Breast epithelium (tissue), 4 donors: ENCODE measurements around the gene CNPY4. TPM values are rescaled to one million over a fixed set of nuclear protein-coding genes. Genes with fewer than 3 reads are reported as not detected.
"Not testable (repeated sequence)": the region's sequence is repeated elsewhere in the genome, so short reads cannot be mapped to it uniquely, and the experiment has no call there.

Experiments used
- DNase-seq, 2 donors: peaks; one replicate each; pipeline ENCODE4 v3.0.0-alpha.2; 2019; ENCODE audit warnings: low spot score in 2 of 2
- H3K27ac ChIP-seq, 2 donors: fragments of 200-600 bp; sonication (generic) in 1 of 2; one replicate each; pipeline ENCODE4 v1.5.1; 2016 to 2019; ENCODE audit warnings: mild to moderate bottlenecking in 1 of 2
- H3K27me3 ChIP-seq, 2 donors: fragments of 200-600 bp; sonication (generic) in 1 of 2; one replicate each; pipeline versions ENCODE4 v1.5.1 to v1.6.0; 2017 to 2019; ENCODE audit warnings: control low read depth in 1 of 2, mild to moderate bottlenecking in 1 of 2
- H3K36me3 ChIP-seq: fragments of 200-600 bp; one replicate; pipeline ENCODE4 v1.5.1; 2019
- H3K4me1 ChIP-seq, 2 donors: fragments of 200-600 bp; sonication (generic); one replicate each; pipeline ENCODE4 v1.5.1; 2016 to 2019; ENCODE audit warnings: control low read depth in 1 of 2
- H3K4me3 ChIP-seq, 3 donors: fragments of 200-600 bp; sonication (generic); 1 replicate in 2 of 3; 2 replicates in 1 of 3; pipeline ENCODE4 v1.5.1; 2016 to 2019; ENCODE audit warnings: mild to moderate bottlenecking in 3 of 3, moderate library complexity in 2 of 3
- H3K9me3 ChIP-seq, 2 donors: fragments of 200-600 bp; sonication (generic) in 1 of 2; one replicate each; pipeline ENCODE4 v1.5.1; 2016 to 2019; ENCODE audit warnings: control low read depth in 1 of 2
- CTCF ChIP-seq, 3 donors: fragments of 450-650 bp; IDR thresholded peaks; one replicate each; pipeline ENCODE4 v1.5.1; 2016 to 2017; ENCODE audit warnings: antibody characterized with exemption in 3 of 3, mild to moderate bottlenecking in 3 of 3, moderate library complexity in 3 of 3
- POLR2A ChIP-seq: fragments of 450-650 bp; IDR thresholded peaks from one replicate; pipeline ENCODE4 v1.6.1; 2016; ENCODE audit warnings: antibody characterized with exemption, mild to moderate bottlenecking, moderate library complexity
- POLR2AphosphoS5 ChIP-seq, 3 donors: sonication (generic); formaldehyde crosslinking; IDR thresholded peaks; one replicate each; pipeline ENCODE4 v1.6.1; 2017; ENCODE audit warnings: antibody characterized with exemption in 3 of 3
- intact Hi-C: fragments of 100-400 bp; cut with DNase I; formaldehyde crosslinking; loops from one replicate; pipeline ENCODE4 v1.15.1; 2023; ENCODE audit warnings: low total_unique reads
- total RNA-seq, 3 donors: library from RNA; depleted of rRNA; stranded (reverse); fragments of >200 nt; gene quantifications; one replicate each; pipeline ENCODE4 v1.1.0, GENCODE V29; 2016

CNPY4 gene
- total RNA-seq, 3 donors from 2014 or later: 7.2 to 11.8 (median 11.3) TPM

GRCh38 chr7:100141555-100141949, 22.1 kb downstream of the CNPY4 start:
- intact Hi-C loops: loop anchor here (10.0 kb wide), 1 partner anchor 57 kb away; the partner anchor contains the start of genes COPS6 and ZNF3
- TF ChIP-seq CTCF (IDR thresholded peaks at IDR 0.05): no peak
- no peak for TF ChIP-seq POLR2AphosphoS5 (IDR thresholded peaks at IDR 0.05)
- no peak for TF ChIP-seq POLR2A
- Histone ChIP-seq H3K9me3 (no peaks in the 10 kb centered on the region), H3K27me3 (no peaks in the 10 kb centered on the region), H3K4me1 (no peaks in the 10 kb centered on the region), H3K36me3 (no peaks in the 10 kb centered on the region), H3K4me3 (no peak overlapping the region), H3K27ac (no peak overlapping the region)
- no peak for DNase-seq

- DNase-seq: no peak
- no peaks in the 10 kb centered on the region for H3K4me1 ChIP-seq
- no peak overlapping the region for H3K4me3 ChIP-seq
- H3K27me3 ChIP-seq: no peaks in the 10 kb centered on the region
- no peaks in the 10 kb centered on the region for H3K9me3 ChIP-seq
- H3K27ac ChIP-seq: no peak overlapping the region
- no peaks in the 10 kb centered on the region for H3K36me3 ChIP-seq
- intact Hi-C loops: loop anchor here (10.0 kb wide), 1 partner anchor 58 kb away; the partner anchor contains the start of genes COPS6 and ZNF3
- TF ChIP-seq POLR2A: no peak
- no peak for TF ChIP-seq POLR2AphosphoS5 (IDR thresholded peaks at IDR 0.05)
- no peak for TF ChIP-seq CTCF (IDR thresholded peaks at IDR 0.05)
Measured at GRCh38 chr7:100142461-100142860, 23.0 kb downstream of the CNPY4 start.

- H3K4me3 ChIP-seq, H3K9me3 ChIP-seq, H3K4me1 ChIP-seq, H3K27ac ChIP-seq, H3K36me3 ChIP-seq, DNase-seq, H3K27me3 ChIP-seq: not testable (repeated sequence)
- intact Hi-C loops: loop anchor here (10.0 kb wide), 1 partner anchor 62 kb away; the partner anchor contains the start of genes COPS6 and ZNF3
Measured at GRCh38 chr7:100146350-100146749, 26.9 kb downstream of the CNPY4 start.

GRCh38 chr7:100147278-100147677, 27.8 kb downstream of the CNPY4 start:
- Histone ChIP-seq H3K36me3 (no peaks in the 10 kb centered on the region), H3K27me3 (no peaks in the 10 kb centered on the region), H3K4me1 (peaks cover 5 to 7% of the 10 kb centered on the region in 2 donors), H3K27ac (no peak overlapping the region), H3K4me3 (no peak overlapping the region), H3K9me3 (no peaks in the 10 kb centered on the region)
- DNase-seq: no peak
- no peak for TF ChIP-seq CTCF (IDR thresholded peaks at IDR 0.05)
- intact Hi-C loops: loop anchor here (10.0 kb wide), 1 partner anchor 62 kb away; the partner anchor contains the start of genes COPS6 and ZNF3

- Histone ChIP-seq H3K9me3 (no peaks in the 10 kb centered on the region), H3K36me3 (no peaks in the 10 kb centered on the region), H3K4me1 (peaks cover 5 to 7% of the 10 kb centered on the region in 2 donors), H3K27ac (peak overlapping the region; percentile 78 to 91), H3K4me3 (peak overlapping the region; percentile 86 to 94 (median 86)), H3K27me3 (no peaks in the 10 kb centered on the region)
- no peak for TF ChIP-seq POLR2A
- TF ChIP-seq CTCF (IDR thresholded peaks at IDR 0.05): no peak
- TF ChIP-seq POLR2AphosphoS5 (IDR thresholded peaks at IDR 0.05): no peak
- intact Hi-C loops: loop anchor here (10.0 kb wide), 1 partner anchor 63 kb away; the partner anchor contains the start of genes COPS6 and ZNF3
- no peak for DNase-seq
Measured at GRCh38 chr7:100148225-100148558, 28.8 kb downstream of the CNPY4 start.
